CD14-positive monocyte (primary cell): Measurements from ENCODE around the gene F11R. TPM values are rescaled to one million over a fixed set of nuclear protein-coding genes. Genes with fewer than 3 reads are reported as not detected.

ENCODE experiments used
- DNase-seq, 3 donors: peaks; one replicate each; pipeline ENCODE4 v3.0.0-alpha.2; 2011 to 2022
- H2AFZ ChIP-seq: 2 replicates; pipeline ENCODE4 v1.6.0; 2012; ENCODE audit warnings: mild to moderate bottlenecking, low read depth, low read length, inconsistent platforms; ENCODE audit not compliant: insufficient read depth, poor library complexity, severe bottlenecking
- H3K27ac ChIP-seq, 2 donors: 1 replicate in 1 of 2; 2 replicates in 1 of 2; pipeline ENCODE4 v1.5.1; 2012 to 2013; ENCODE audit warnings: low read length in 2 of 2, control low read depth in 1 of 2, inconsistent platforms in 1 of 2, low read depth in 1 of 2, mild to moderate bottlenecking in 1 of 2
- H3K27me3 ChIP-seq, 2 donors: one replicate each; pipeline versions ENCODE4 v1.6.0 to v1.6.1; 2011 to 2013; ENCODE audit warnings: low read length in 2 of 2; ENCODE audit not compliant: control insufficient read depth in 2 of 2, insufficient read depth in 2 of 2
- H3K36me3 ChIP-seq, 2 donors: replicated peaks in 1 of 2; 1 replicate in 1 of 2; 2 replicates in 1 of 2; pipeline versions ENCODE4 v1.5.1 to v1.6.1; 2012 to 2013; ENCODE audit warnings: low read length in 2 of 2, control low read depth in 1 of 2, inconsistent platforms in 1 of 2, mild to moderate bottlenecking in 1 of 2; ENCODE audit not compliant: insufficient read depth in 2 of 2, control insufficient read depth in 1 of 2
- H3K4me1 ChIP-seq, 2 donors: 1 replicate in 1 of 2; 2 replicates in 1 of 2; pipeline versions ENCODE4 v1.5.1 to v1.6.1; 2012 to 2013; ENCODE audit warnings: low read length in 2 of 2, control low read depth in 1 of 2, inconsistent platforms in 1 of 2, mild to moderate bottlenecking in 1 of 2, moderate library complexity in 1 of 2; ENCODE audit not compliant: insufficient read depth in 2 of 2, control insufficient read depth in 1 of 2
- H3K4me2 ChIP-seq: replicated peaks from 2 replicates; pipeline ENCODE3; 2012; ENCODE audit warnings: low read length, moderate library complexity, mild to moderate bottlenecking; ENCODE audit not compliant: poor library complexity, severe bottlenecking; ENCODE audit errors: extremely low read depth
- H3K4me3 ChIP-seq, 3 experiments: fragments of 200-600 bp in 1 of 3; sonication (generic) in 1 of 3; replicated peaks in 1 of 3; 1 replicate in 2 of 3; 2 replicates in 1 of 3; pipeline ENCODE4 v1.5.1; 2011 to 2013; ENCODE audit warnings: low read length in 3 of 3, mild to moderate bottlenecking in 3 of 3, control low read depth in 2 of 3, low read depth in 2 of 3, inconsistent platforms in 1 of 3, moderate library complexity in 1 of 3
- H3K79me2 ChIP-seq: 2 replicates; pipeline ENCODE4 v1.6.0; 2012; ENCODE audit warnings: mild to moderate bottlenecking, control low read depth, inconsistent platforms, low read length, moderate library complexity; ENCODE audit not compliant: insufficient read depth
- H3K9ac ChIP-seq: 2 replicates; pipeline ENCODE4 v1.6.0; 2017; ENCODE audit warnings: low read length, mild to moderate bottlenecking; ENCODE audit not compliant: insufficient read depth, poor library complexity, severe bottlenecking
- H3K9me3 ChIP-seq, 2 donors: replicated peaks in 1 of 2; 1 replicate in 1 of 2; 2 replicates in 1 of 2; pipeline versions ENCODE4 v1.5.1 to v1.6.1; 2012 to 2013; ENCODE audit warnings: low read length in 2 of 2, control low read depth in 1 of 2; ENCODE audit not compliant: control insufficient read depth in 1 of 2, insufficient read depth in 1 of 2
- H4K20me1 ChIP-seq: 2 replicates; pipeline ENCODE4 v1.6.0; 2012; ENCODE audit warnings: mild to moderate bottlenecking, low read length, control low read depth, moderate library complexity; ENCODE audit not compliant: insufficient read depth
- H3K27ac Mint-ChIP-seq, 7 donors: one replicate each; pipeline ENCODE4 v1.8.0; 2020; ENCODE audit warnings: mild to moderate bottlenecking in 7 of 7, mixed read lengths in 7 of 7, moderate library complexity in 6 of 7, inconsistent platforms in 2 of 7
- H3K27me3 Mint-ChIP-seq, 3 donors: one replicate each; pipeline ENCODE4 v1.8.0; 2021 to 2022; ENCODE audit warnings: low read depth in 3 of 3, mild to moderate bottlenecking in 3 of 3, mixed read lengths in 3 of 3, moderate library complexity in 3 of 3, inconsistent platforms in 1 of 3
- H3K36me3 Mint-ChIP-seq, 2 donors: one replicate each; pipeline ENCODE4 v1.8.0; 2020; ENCODE audit warnings: mixed read lengths in 2 of 2, inconsistent platforms in 1 of 2, mild to moderate bottlenecking in 1 of 2
- H3K4me1 Mint-ChIP-seq: one replicate; pipeline ENCODE4 v1.8.0; 2020; ENCODE audit warnings: mild to moderate bottlenecking, mixed read lengths
- H3K4me3 Mint-ChIP-seq, 2 donors: one replicate each; pipeline ENCODE4 v1.8.0; 2020; ENCODE audit warnings: mild to moderate bottlenecking in 2 of 2, mixed read lengths in 2 of 2, moderate library complexity in 1 of 2
- H3K9me3 Mint-ChIP-seq, 7 donors: one replicate each; pipeline ENCODE4 v1.8.0; 2020 to 2022; ENCODE audit warnings: mixed read lengths in 7 of 7, mild to moderate bottlenecking in 6 of 7, moderate library complexity in 6 of 7, inconsistent platforms in 2 of 7
- CTCF ChIP-seq: fragments of 200-600 bp; IDR thresholded peaks from one replicate; pipeline ENCODE4 v1.8.0; 2022; ENCODE audit warnings: antibody characterized with exemption, mild to moderate bottlenecking
- WGBS: methylation state at CpG from one replicate; pipeline ENCODE4 v1.1.5; 2013; ENCODE audit warnings: missing lambda C conversion rate; ENCODE audit not compliant: insufficient coverage; 5-methylcytosine and 5-hydroxymethylcytosine counted together
- intact Hi-C, 2 donors: fragments of 100-400 bp; cut with micrococcal nuclease; formaldehyde crosslinking; loops; one replicate each; pipeline versions ENCODE4 v1.15.0 to v1.15.1; 2023
- polyA plus RNA-seq, 3 donors: library from polyadenylated mRNA; depleted of rRNA in 1 of 3; unstranded in 2 of 3; stranded (reverse) in 1 of 3; fragments of 300-500 nt in 2 of 3; fragments of >200 nt in 1 of 3; fragmentation: Illumina TruSeq in 2 of 3; gene quantifications; 1 replicate in 2 of 3; 2 replicates in 1 of 3; pipeline ENCODE4 v1.2.3, GENCODE V29; 2012 to 2021

F11R gene
- polyA plus RNA-seq, 3 donors, result 28.8 to 58.0 (median 35.9) TPM

GRCh38 chr1:160978510-160978927, 42.4 kb downstream of the F11R start:
- TF ChIP-seq CTCF, result no peak
- H3K4me3 ChIP-seq, result no peak overlapping the region
- Mint-ChIP-seq H3K4me1 (peaks cover 13% of the 10 kb centered on the region), H3K4me3 (no peak overlapping the region), H3K36me3 (peaks cover 0 to 8% of the 10 kb centered on the region in 2 donors), H3K9me3 (peaks cover 0 to 5% (median 2%) of the 10 kb centered on the region in 7 donors), H3K27me3 (peaks cover 22 to 33% (median 27%) of the 10 kb centered on the region in 3 donors), H3K27ac (no peak overlapping the region)
- no peaks in the 10 kb centered on the region for H3K9me3 ChIP-seq
- H4K20me1 ChIP-seq, result no peaks in the 10 kb centered on the region
- H3K27ac ChIP-seq, result no peak overlapping the region
- H3K36me3 ChIP-seq, result no peaks in the 10 kb centered on the region
- DNase-seq, result no peak
- H2AFZ ChIP-seq, result no peak overlapping the region
- intact Hi-C loops, result no loop called here
- no peak overlapping the region for H3K9ac ChIP-seq
- H3K4me1 ChIP-seq, result peaks cover 12 to 13% of the 10 kb centered on the region in 2 donors
- H3K27me3 ChIP-seq, result peaks cover 9 to 29% of the 10 kb centered on the region in 2 donors
- H3K4me2 ChIP-seq, result no peak overlapping the region
- WGBS, result no CpG with 5 or more reads among the region's 11 CpGs
- H3K79me2 ChIP-seq, result no peaks in the 10 kb centered on the region

- no peaks in the 10 kb centered on the region for H3K9me3 Mint-ChIP-seq
- WGBS, result no CpG with 5 or more reads among the region's 2 CpGs
- Histone ChIP-seq H3K9ac (no peak overlapping the region), H2AFZ (no peak overlapping the region), H4K20me1 (no peaks in the 10 kb centered on the region), H3K79me2 (no peaks in the 10 kb centered on the region), H3K4me2 (no peak overlapping the region), H3K36me3 (no peaks in the 10 kb centered on the region), H3K4me3 (no peak overlapping the region), H3K4me1 (no peaks in the 10 kb centered on the region), H3K9me3 (no peaks in the 10 kb centered on the region), H3K27me3 (no peaks in the 10 kb centered on the region), H3K27ac (no peak overlapping the region)
- H3K4me1 Mint-ChIP-seq, result no peaks in the 10 kb centered on the region
- intact Hi-C loops, result no loop called here
- H3K36me3 Mint-ChIP-seq, result no peaks in the 10 kb centered on the region
- no peak for DNase-seq
- H3K27ac Mint-ChIP-seq, result no peak overlapping the region
- peaks cover 1 to 8% (median 2%) of the 10 kb centered on the region in 3 donors for H3K27me3 Mint-ChIP-seq
- no peak overlapping the region for H3K4me3 Mint-ChIP-seq
- no peak for TF ChIP-seq CTCF
Observed at GRCh38 chr1:160975026-160975425, 45.9 kb downstream of the F11R start.
